Activated CD4-positive, alpha-beta T cell treated with anti-CD3 and anti-CD28 coated beads for 48 hours (primary cell): ENCODE results near the gene ALKBH5.
A peak's percentile ranks its signal among the peaks of the same experiment; 100 is the strongest.

Experiments used
- DNase-seq: peaks from one replicate; pipeline ENCODE4 v3.0.0-alpha.2; 2020

ALKBH5 gene

DNA sequence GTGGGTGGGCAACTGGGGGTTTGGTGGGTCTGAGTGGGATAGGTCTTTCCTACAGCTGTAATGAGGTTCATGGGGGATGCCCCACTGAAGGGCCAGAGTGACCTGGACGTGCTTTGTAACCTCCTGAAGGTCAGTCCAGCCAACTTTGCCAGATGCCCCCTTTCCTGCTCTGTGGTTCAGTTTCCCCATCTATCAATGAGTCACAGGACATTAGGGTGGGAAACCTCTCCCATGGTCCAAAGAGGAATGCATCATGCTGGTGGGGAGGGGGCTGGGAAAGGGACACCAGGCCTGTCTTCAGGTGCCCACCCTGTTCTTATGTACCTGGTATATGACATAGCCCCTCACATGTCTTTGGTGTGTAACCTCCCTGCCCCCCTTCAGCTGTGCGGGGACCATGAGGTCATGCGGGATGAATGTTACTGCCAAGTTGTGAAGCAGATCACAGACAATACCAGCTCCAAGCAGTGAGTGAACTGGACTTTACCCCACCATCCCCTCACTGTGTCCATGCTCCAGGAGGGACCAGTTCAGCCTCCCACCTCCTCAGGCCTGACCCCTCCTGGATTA, 24.0 kb upstream of the ALKBH5 start:
- no peak for DNase-seq

DNA sequence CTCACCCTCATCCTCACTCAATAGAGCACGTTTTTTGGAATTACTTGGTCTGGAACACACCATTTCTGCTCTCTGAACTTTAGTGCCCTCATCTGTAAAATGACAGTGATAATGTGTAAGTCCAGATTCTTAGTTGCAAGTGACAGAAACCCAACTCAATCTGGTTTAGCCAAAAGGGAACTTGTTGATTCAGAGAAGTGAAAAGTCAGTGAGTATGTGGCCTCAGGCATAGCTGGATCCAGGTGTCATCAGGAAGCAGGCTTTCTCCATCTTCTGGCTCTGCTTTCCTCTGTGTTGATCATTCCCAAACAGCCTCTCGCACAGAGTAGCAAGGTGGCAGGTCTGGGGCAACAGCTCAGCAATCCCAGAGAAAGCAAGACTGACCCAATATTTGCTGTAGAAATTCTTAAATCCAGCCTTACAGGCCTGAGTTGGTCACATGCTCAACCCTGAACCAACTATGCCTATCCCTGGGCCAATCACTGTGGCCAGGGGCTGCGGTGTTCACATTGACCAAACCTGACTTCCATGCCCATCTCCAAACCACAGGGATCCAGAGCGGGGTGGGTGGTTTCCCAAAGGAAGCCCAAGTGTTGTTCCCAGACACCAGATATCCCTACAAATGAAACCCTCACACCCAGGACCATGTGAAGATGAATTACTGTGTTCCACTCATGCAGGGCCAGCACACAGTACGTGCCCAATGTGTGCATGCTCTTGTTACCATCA, 23.3 kb upstream of the ALKBH5 start:
- no peak for DNase-seq

GRCh38 chr17:18161207-18162145, 22.2 kb upstream of the ALKBH5 start:
- DNase-seq: no peak

DNA sequence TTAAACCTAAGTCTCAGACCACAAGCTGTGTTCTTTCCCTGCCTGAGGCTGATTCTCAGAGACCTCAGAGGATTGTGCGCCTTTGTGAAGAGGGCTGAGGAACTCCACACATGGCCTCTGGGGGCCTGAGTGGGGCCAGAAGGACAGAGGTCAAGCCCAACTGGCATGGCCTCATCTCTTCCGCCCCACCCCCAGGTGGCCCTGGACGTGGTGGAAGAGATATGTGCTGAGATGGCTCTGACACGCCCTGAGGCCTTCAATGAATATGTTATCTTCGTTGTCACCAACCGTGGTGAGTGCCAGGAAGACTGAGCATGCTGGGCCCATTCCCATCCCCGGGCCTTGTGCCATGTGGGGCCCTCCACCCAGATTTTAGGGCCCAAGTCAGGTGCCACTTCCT, 20.1 kb upstream of the ALKBH5 start:
- DNase-seq: no peak

DNA sequence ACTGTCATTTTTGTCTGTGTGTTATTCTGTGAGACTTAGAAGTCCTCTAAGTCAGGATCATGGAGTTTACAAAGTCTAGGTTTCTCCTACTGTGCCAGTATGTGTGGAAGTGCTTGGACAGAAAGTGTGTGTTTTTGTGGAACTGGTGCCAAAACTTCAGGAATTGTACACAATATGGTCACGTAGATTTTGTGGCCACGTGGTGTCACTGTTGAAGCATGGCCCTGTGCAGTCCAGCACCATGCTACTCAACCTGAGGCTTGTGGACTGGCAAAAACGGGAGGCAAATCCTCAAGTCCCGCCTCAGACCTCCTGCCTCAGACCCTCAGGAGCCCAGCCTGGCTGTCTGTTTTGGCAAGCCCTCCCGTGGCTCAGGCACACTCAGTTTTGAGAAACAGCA, 16.7 kb upstream of the ALKBH5 start:
- DNase-seq: no peak

DNA sequence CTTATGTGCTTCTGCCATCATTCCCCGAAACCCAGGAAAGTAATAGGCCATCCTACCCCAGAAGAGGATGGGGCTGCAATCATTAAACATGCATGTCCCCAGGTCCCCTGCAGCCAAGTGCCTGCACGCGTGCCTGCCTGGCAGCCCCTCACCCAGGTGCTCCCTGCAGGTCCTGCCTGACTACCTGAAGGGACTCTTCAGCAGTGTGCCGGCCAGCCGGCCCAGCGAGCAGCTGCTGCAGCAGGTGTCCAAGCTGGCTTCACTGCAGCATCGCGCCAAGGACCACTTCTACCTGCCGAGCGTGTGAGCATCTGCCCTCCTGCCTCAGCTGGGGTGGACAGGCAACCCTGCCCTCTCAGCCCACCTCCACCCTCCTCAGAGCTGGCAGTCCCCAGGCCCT, 16.2 kb upstream of the ALKBH5 start:
- no peak for DNase-seq

- no peak for DNase-seq
These were observed 10.9 kb upstream of the ALKBH5 start for GRCh38 chr17:18172531-18173278.

GRCh38 chr17:18173740-18174139, 9.9 kb upstream of the ALKBH5 start:
- DNase-seq: no peak

DNA sequence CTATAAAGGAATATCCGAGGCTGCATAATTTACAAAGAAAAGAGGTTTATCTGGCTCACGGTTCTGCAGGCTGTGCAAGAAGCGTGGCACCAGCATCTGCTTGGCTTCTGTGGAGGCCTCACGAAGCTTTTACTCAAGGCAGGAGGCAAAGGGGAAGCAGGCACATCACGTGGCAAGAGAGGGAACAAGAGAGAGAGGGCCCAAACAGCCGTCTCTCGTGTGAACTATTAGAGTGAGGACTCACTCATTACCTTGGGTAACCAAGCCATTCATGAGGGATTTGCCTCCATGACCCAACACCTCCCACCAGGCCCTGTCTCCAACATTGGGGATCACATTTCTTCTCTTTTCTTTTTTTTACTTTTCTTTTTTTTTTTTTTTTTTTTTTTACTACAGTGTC, 7.5 kb upstream of the ALKBH5 start:
- DNase-seq: no peak

DNA sequence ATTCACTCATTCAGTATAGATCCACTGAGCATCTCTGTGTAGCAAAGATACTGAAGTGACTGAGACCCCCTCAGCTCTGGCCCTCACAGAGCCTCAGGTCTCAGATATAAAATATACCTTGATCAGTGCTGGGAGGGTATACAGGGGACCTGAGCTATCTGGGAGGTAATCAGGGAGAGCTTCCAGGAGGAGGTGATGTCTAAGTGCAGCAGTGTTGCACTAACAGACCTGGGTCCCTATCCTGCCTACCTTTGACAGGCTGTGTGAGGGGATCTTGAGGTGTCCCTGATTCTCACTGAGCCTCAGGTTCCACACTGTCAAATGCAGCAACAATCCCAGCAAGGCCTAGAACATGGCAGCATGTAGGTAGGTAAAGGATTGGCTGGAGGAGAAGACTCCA, 6.5 kb upstream of the ALKBH5 start:
- no peak for DNase-seq

GRCh38 chr17:18177722-18178121, 5.9 kb upstream of the ALKBH5 start:
- DNase-seq: no peak

GRCh38 chr17:18179196-18179595, 4.4 kb upstream of the ALKBH5 start:
- DNase-seq: no peak

DNA sequence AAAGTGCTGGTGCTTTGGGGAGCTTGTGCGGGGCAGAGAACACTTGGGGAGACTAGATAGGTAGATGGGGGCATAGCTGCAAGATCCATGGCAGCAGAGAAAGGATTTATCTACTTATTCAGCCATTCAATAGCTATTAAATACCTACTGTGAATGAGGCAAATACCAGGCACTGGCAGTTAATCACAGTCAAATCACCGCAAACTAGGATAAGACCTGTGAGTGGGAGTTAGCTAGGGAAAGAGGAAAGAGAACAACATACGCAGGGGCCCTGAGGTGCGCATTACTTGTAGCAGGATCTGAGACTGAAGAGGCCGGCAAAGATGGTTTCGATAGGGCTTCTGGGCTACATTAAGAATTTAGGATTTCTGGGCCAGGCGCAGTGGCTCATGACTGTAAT, 3.8 kb upstream of the ALKBH5 start:
- no peak for DNase-seq

- peak; percentile 81 for DNase-seq
These were observed 2.3 kb upstream of the ALKBH5 start for GRCh38 chr17:18181358-18181757.

GRCh38 chr17:18182110-18182977, 1.3 kb upstream of the ALKBH5 start:
- peak; percentile 31 for DNase-seq

- DNase-seq: peak; percentile 88
These were observed 672 bp upstream of the ALKBH5 start for GRCh38 chr17:18182978-18183333.

DNA sequence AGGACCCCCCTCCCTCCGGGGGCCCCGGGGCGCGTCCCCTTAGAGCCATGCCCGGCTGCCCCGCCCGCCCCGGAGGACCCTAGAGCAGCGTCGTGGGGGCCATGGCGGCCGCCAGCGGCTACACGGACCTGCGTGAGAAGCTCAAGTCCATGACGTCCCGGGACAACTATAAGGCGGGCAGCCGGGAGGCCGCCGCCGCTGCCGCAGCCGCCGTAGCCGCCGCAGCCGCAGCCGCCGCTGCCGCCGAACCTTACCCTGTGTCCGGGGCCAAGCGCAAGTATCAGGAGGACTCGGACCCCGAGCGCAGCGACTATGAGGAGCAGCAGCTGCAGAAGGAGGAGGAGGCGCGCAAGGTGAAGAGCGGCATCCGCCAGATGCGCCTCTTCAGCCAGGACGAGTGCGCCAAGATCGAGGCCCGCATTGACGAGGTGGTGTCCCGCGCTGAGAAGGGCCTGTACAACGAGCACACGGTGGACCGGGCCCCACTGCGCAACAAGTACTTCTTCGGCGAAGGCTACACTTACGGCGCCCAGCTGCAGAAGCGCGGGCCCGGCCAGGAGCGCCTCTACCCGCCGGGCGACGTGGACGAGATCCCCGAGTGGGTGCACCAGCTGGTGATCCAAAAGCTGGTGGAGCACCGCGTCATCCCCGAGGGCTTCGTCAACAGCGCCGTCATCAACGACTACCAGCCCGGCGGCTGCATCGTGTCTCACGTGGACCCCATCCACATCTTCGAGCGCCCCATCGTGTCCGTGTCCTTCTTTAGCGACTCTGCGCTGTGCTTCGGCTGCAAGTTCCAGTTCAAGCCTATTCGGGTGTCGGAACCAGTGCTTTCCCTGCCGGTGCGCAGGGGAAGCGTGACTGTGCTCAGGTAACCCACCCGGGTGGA, 759 bp downstream of the ALKBH5 start:
- peak; percentile 82 for DNase-seq

DNA sequence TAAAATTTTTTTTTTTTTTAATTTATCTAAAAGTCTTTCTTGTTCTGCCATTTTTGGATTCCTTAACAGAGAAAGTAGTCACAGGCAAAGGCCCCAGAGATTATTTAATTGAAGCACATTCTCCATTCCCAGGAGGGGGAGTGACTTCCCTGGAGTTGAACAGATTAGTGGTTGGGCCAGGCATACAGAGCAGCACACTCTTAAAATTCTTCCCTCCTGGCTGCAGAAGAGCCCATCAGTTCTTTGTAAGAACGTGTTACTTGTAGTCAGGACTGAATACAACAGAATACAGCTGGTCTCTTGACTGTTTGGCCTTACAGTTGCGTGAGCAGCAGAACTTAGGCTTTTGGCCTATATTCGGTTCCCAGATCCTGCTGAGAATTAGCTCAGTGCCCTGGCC, 1.8 kb downstream of the ALKBH5 start:
- no peak for DNase-seq

DNA sequence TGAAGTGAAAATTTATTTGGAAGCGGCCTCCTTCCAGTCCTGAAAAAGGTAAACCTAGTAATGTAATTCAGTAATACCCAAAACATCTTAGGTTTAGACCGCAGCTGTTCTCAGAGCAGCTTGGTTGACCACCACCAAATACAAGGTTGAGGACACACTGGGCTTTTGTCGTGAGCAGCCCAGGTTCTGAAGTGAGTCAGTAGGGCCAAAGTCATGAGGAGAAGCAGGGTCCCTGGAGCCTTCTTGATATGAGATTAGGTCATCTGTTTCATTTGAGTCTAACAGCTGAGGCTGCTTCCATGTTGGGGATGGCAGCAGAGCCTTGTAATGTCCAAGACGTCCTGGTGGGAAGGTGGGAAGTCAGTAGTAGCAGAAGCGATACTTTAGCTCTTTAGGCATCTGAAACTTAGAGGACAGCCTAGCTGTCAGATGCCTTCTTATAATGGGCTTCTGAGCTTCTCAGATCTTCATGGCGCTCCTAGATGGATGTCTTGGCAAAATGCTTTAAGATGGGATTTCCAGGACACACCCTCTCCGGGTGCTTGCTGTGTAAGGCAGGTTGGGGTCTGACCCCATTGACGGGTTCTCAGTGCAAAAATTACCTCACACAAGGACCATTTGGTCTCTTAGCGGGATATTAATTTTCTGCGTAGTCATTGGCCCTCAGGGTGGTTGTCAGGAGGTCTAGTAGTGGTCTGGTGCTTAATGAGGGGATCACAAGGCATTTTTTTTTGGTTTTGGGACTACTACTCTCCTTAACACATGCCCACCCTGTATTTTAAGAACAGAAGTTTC, 2.4 kb downstream of the ALKBH5 start:
- DNase-seq: no peak

- DNase-seq: no peak
These were observed 3.0 kb downstream of the ALKBH5 start for GRCh38 chr17:18186627-18186982.
